GM19023 (cell line): ENCODE results near the gene DHRS1.

Source experiments
- ATAC-seq: cut with Tn5 transposase; IDR thresholded peaks from one replicate; pipeline ENCODE4 v1.9.1; 2021; ENCODE audit warnings: mild to moderate bottlenecking, moderate library complexity; ENCODE audit not compliant: unreplicated experiment

Gene DHRS1

DNA sequence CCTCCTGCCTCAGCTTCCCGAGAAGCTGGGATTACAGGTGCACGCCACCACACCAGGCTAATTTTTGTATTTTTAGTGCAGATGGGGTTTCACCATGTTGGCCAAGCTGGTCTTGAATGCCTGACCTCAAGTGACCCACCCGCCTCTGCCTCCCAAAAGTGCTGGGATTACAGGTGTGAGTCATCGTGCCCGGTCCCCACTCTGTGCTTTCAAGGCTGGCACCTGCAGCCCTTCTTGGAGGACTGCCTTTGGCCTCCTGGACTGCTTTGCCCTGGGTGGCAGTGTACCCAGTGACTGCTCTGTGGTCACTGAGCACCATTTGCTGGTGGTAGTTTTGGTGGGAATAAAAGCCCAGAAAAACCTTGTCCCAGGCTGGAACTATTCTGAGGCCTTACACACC is 12.6 kb downstream of the DHRS1 start:
- ATAC-seq: no peak

DNA sequence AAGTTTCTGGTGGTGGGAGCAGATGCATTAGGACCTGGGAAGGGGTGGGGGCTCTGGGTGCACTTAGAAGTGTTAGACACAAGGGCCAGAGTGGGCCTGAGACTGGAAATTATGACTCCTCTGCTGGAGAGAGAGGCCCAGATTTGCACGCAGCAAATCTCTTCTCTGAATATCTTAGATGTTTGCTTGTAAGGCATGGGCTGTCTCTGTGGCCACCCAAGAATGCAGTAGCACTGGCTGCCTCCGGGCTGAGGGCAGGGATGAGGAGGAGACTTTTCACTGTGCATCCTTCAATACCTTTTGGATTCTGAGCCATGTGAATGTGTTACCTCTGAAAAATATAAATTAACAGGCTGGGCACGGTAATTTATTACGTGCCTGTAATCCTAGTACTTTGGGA is 14.2 kb downstream of the DHRS1 start:
- ATAC-seq: no peak

DNA sequence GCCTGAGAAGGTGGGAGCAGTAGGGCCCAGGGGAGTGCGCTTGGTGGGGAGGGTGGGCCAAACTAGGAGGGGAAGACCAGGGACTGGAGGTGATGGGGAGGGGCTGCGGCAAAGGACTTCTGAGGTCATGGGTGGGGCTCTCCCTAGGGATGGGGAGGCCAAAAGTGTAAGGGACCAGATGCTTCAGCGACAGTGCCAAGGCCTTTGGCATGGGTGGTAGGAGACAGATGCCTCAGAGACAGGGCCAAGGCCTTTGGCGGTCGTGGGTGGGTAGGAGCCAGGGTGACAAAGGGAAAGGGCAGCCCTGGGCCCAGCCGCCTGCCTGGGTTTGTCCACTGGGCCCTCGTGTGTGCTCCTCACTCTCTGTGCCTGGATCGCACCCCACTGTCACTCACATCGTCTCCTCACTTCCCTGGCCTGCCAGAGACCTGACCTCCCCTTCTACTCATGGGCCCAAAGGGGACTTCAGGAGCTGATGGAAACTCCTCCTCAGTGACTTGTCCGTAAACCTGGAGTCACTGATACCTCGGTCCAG is 15.0 kb downstream of the DHRS1 start:
- no peak for ATAC-seq

DNA sequence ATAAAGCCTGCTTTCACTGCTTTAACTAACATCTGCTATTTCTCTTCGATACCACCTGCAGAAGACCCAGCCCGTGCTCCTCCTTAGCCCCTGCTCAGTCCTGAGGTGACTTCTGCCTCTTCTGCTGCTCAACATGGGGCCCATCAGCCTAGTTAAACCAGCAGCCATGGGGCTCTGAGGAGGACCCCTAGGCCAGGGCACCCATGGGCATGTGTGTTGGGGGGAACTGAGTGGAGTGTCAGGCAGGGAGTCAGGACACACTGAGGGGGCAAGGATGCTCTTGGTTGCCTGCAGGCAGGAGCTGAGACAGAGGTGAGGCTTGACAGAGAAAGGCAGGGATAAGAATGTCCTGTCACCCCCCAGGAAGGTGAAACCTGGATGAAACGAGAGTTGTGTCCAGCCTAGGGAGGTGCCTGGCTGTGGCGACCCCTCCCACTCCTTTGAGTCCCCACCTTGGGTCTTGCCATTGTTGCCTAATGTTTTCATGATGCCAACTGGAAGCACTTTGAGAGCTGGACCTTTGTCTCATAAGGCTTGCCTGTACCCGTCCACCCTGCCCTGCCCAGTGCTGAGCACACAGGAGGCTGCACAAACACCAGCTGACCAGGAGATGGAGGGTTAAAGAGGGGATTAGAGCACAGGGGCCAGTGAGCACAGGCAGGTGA is 15.7 kb downstream of the DHRS1 start:
- ATAC-seq: no peak

DNA sequence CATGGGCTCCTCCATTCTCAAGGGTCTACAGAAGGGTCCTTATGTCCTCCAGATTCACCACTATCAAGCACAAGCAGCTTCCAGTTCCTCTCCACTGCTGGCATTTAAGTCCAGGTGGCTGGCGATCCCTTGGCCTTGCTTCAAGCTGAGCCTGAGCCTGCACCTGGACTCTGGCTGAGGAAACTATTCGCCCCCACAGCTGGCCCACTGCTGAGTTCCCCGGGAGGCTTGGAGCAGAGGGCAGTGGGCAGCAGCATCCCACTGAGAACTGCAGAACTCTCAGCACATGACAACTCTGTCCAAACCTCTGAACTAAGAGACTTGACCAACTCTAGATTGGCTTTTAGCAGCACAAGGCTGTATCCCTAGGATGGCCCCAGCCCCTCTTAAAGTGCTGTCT is 16.8 kb downstream of the DHRS1 start:
- no peak for ATAC-seq

DNA sequence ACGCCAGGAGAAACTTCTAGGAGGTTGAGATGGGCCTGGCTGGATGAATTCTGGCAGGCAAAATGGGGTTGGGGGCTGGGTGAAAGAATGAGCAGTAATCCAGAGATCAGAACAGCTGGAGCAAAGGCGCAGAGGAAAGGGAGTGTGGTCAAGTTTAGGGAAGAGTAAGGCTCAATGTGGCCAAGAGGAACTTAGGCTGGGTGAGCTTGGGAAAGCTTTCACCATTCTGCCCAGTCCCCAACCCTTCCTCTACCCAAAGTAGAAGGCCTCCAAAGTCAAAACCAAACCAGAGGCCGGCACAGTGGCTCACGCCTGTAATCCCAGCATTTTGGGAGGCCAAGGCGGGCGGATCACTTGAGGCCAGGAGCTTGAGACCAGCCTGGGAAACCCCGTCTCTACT is 17.9 kb downstream of the DHRS1 start:
- no peak for ATAC-seq

DNA sequence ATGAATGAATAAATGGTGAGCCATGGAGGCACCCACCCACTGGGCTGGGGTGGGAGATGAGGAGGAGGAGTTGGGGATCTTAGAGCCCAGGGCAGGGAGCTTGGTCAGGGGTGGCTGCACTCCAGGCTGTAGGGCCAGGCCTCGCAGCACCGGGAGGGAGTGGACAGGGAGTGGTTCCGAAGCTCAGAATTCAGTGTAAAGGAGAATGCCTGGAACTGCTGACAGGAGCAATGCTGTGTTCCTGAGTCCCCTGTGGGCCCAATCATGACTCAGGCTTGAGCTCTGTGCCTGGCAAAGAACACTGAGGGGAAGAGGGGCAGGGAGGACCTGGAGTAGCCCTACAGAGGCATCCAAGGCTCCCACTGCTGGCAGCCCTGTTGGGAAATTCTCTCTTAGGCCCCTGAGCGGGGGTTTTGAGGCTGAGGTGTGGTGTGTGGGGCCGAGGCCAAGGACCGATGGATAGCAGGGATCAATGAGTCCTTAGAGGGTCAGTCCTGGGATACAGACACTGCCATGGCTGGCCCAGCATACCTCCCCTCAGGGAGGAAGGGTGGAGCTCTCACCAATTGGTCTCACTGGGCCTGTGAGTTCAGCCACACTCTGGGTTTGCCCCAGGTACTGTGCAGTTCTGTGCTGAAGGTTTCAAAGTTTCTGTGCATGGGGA is 18.7 kb downstream of the DHRS1 start:
- ATAC-seq: no peak

DNA sequence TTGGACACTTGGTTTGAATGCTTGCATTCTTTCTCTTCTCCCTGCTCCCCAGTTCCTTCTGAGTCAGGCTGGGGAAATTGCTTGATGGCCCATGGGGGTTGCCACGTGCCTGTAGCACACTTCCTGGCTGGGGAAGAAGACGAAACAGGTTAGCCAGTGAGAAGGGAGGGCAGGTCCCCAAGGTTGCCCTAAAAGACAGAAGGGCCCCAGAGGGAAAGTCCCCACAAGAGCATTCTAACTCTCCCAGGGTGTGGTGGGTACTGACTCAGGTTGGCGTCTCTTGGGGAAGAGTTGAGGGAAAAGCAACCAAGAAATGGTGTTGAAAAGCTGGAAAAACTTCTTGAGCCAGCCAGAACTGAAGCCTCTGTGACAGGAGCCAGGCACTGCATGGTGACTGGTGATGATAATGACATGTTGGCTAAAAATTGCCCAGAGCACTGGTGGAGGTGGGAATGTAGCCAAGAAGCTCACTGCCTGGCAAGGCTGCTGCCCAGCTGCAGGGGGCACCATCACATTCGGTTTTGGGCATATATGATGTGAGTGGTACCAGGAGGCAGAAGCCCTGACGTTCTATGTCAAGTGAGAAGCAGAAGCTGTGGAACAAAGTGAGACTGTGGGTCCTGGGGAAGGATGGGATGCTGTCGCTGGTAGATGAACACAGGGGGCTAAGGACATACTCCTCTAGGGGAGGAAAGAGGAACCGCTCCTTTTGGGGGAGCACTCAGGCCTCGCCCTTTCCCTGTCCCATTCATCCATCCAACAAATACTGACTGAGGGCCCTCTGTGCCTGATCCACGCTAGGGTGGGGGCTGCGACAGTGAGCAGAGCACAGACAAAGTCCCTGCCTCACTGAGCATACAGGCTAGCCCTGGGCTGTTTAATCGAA is 20.0 kb downstream of the DHRS1 start:
- ATAC-seq: no peak

DNA sequence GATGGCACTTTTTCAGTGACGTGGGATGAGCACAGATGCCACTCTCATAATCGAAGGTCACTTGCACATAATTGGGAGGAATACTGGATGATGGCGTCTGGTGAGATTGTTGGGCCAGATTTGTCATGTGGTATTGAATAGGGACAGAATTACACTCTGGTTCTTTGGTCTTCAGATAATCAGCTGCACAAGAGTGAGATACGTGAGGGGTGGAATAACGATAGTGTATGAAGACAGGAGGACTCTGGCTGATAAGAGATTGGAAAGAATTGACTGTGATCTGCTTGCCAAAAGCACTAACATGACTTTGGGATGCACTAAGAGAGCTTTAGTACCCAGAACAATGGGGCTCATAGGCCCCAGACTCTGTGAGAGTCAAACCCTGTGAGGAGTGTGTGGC is 21.2 kb downstream of the DHRS1 start:
- ATAC-seq: no peak

DNA sequence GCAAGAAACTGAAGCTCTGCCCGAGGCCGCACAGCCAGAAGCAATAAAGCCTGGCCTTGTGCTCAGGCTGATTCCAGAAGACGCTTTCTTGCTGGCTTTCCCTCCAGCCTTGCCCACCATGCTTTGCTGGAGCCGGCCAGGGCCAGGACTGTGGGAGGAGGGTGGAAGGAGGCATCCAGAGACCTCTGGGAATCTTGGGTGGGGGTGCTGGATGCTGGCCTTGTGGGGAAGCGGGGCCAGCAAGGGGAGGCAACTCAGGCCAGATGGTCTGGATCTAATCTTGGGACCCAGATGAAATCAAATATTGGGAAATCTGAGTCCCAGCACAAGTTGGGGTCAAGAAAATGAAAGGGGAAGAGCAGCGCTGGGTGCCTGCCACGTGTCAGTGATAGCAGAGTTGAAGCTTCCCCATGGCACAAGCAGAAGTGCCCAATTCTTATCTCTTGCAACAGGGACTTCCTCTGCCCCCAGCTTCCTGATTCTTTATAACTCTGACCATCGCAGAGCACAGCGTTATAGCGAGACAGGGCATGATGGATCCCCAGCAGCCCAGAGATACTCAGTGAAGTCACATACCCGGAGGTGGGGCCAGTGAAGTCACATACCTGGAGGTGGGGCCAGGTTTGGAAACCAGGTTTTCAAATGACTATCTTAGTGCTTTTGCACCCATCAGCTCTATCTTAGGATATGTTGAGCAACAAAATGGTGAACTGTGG is 21.8 kb downstream of the DHRS1 start:
- ATAC-seq: no peak

DNA sequence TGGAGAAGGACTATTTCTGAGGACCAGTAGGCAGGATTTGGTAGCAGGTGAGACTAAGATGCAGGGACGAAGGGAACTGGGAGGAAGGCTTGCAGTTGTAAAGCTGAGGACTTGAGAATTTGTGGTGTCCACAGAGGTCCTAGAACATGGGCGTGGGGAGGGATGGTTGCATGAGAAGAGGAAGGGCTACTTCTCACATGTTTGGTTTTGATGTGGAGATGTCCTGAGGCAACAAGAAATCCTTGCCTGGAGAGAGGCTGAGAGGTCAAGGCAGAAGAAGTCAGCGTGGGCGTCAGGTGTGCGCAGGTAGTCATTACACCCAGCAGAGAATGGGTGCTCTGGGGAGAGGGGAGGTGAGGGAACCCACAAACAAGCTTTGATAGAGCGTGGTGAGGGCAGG is 22.5 kb downstream of the DHRS1 start:
- no peak for ATAC-seq

DNA sequence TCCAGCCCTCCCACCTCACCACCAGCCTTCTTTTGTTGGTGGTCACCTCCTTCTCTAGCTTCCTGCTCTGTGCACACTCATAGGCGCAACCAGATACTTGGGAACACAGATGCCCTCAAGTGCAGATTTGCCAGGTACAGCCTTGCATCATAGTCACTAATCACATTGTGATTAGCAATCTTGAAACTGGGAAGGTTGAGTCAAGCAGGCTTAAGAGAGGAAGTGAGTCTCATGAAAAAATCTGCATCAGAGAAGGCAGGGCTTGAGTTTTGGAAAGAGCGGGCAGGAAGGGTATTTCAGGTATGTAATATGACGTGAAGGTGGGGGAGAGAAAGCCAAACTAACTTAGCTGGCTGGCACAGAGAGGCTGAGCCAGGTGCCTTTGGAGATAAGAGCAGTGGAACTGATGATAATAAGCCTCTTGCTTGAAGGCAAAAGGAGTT is 25.5 kb downstream of the DHRS1 start:
- ATAC-seq: peak; percentile 29

DNA sequence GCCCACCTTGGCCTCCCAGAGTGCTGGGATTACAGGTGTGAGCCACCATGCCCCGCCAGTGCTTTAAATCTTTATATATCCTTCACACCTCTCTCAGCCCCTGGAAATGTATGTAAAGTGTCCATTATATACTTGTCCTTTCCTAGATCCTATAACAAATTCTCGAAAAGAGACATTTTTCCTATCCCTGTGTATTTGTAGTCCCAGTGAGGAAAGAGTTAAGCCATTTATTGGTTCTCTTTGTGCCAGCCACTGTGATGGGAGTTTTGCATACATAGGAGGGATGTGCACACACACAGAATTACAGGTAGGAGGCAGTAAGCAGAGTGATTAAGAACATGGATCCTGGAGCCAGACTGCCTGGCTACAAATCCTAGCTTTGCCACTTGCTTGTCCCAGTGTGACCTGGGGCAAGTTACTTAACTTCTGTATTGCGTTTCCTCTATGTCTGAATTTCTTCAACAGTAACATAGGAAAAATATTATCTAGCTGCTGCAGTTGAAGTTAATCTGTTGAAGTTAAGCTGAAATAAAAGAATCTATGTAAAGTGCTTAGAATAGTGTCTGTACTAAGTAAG is 26.1 kb downstream of the DHRS1 start:
- ATAC-seq: no peak

DNA sequence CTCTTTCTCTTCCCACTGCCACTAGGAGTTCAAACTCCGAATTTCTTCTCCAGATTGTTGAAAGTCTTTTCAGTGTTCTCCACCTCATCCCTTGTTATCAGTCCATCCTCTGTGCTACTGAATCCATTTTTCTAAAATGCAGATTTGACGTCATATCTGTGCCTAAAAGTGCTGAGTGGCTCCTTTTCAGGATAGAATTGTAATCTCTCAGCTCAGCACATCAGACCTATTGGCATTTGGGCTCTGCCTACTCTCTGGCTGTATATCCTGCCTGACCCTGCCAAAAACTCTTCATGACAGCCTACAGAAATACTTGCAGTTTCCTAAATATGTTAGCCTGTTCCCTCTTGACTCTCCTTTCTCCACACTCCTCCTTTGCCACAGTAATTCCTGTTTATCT is 27.1 kb downstream of the DHRS1 start:
- no peak for ATAC-seq

DNA sequence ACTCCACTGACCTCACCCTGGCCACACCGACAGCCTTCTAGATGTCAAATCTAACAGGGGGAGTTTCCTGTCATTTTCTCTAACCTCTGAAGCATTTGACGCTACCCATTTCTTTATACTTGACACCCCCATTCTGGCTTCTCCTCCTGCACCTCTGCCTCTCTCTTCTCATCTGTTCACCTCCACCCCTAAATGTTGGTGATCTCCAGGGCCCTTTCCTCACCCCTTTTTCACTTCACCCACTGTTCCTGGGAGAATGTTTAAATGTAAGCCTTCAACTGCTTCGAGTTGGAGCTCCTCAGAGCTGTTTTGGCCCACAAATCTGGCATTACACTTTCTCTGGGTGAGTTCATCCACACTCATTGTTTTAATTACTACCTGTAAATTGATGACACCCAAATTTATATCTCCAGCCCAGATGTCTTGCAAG is 27.7 kb downstream of the DHRS1 start:
- ATAC-seq: no peak

DNA sequence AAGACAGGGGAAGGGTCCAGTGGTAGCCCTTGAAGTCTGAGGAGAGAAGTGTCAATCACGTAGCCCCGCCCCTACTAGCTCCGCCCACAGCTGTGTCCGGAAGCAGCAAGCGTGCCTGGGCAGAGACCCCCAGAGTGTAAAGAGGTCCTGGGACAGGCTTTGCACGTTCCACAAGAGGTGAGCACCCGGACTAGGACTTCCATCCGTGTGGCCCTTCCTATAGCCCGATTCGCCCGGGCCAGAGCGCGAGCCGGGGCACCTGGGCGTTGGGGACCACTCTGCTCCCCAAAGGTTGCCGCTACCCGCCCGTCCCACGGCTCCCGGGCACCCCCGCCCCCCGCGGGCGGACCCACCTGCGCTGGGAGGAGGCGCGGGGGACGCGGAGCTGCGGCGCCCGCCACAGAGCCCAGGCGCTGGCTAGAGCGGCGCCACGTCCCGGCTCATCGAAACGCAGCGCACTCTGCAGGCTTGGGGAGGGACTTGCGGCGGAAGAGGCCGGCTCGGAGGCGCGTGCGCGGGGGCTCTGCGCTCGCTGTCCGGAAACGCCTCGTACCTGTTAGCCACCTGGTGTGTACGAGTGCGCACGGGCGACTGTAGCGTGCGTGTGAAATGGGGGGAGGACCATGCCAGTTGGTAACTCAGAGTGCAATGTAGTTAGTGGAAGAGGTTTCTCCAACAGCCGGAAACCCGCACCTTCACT is 28.3 kb downstream of the DHRS1 start, which contains the start of gene RABGGTA:
Gene RABGGTA (minus strand): TSS at position 464 of the 700 bp plus-strand sequence. CDS start 482 bp downstream, outside the sequence.
- peak; percentile 91 for ATAC-seq

DNA sequence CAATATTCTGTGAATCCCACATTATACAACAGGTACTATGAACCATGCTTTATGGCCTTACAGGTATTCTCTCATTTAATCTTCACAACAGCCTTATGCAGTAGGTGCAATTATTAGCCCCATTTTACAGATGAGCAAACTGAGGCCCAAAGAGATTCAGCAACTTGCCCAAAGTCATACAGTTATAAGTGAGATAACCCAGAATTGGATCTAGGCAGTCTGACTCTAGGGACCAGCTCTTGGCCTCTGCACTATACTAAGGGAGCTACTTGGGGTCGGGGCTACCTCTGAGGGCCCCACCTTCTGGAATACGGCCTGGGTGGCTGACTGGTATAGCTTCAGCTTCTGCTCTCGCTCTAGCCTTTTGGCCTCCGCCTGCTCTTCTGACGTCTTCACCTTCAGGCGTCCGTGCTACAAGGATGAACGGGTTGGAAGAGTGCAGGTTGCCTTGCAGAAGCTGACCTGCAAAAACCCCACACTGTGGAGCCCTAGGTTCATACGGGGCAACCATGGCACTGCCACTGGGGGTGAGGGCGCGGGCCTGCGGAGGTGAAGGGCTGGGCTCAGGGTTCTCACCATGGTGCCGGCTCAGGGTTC is 28.9 kb downstream of the DHRS1 start:
- ATAC-seq: peak; percentile 0

DNA sequence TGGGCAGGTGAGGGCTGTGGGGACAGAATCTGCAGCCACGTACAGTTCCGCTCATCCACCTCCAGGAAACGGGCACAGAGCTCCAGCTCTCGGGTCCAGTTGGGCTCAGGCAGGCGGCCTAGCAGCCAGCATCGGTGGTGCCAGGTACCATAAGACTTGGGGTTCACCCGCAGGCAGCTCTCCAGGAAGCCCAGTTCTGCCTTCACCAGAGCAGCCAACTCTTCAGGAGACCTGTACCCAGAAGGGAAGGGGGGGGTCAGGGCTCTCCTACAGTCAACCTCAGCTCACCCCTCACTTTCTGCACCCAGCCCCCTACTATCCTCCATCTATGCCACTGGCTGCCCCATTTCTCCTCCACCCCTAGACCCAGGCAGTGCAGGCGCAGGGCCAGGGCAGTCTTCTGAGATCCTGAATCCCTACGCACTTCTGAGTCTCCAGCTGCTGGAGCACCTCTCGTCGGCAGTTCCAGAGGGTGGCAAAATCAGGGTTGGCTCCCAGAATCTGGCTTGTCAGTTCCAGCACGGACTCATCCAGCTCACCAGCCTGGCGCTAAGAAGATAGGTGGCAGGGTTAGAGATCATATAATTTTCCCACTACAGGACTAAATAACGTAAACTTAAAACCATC is 29.6 kb downstream of the DHRS1 start:
- no peak for ATAC-seq

DNA sequence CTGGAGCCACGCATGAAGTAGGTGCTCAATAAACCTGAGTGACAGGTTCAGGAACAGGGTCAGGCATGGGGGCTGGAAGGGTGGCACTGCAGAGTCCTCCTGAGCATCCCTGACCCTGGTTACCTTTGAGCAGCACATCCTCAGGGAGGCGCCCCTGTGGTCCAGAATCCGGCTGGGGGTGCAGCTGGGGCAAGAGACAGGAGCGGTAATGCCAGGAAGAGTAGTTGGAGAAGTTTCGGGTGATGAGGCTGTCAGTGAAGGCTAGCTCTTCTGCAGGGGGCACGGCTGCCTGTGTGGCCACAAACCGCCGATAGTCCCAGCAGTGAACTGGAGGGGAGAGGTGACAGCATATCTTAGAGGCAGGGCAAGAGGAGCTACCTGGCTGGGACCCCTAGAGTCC is 30.2 kb downstream of the DHRS1 start:
- no peak for ATAC-seq
